GDM1 (cell line): ENCODE data around the gene RDH13.
"Not testable (repeated sequence)": the region's sequence is repeated elsewhere in the genome, so short reads cannot be mapped to it uniquely, and the experiment has no call there.

Experiments
- DNase-seq: peaks from one replicate; lab custom pipeline; 2025; lab: John Stamatoyannopoulos, UW

Gene RDH13

DNA sequence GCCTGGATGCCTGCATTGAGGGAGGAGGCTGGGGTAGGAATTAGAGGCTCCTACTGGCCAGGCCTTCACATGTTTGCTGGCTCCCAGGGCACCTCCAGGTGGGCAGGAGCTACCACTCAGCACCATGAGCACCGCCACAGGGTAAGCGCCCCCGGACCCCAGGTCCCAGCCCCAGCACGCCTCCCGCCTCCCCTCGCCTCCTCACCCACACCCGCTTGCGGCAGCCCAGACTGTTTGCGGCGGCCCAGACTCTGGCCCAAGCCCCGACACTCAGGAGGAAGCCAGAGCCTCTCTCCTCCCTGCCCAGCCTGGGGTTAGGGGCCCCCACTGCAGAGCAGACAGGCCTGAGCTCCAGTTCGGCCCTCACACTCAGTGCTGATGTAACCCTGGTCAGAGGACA lies 13.4 kb upstream of the RDH13 start:
- no peak for DNase-seq

DNA sequence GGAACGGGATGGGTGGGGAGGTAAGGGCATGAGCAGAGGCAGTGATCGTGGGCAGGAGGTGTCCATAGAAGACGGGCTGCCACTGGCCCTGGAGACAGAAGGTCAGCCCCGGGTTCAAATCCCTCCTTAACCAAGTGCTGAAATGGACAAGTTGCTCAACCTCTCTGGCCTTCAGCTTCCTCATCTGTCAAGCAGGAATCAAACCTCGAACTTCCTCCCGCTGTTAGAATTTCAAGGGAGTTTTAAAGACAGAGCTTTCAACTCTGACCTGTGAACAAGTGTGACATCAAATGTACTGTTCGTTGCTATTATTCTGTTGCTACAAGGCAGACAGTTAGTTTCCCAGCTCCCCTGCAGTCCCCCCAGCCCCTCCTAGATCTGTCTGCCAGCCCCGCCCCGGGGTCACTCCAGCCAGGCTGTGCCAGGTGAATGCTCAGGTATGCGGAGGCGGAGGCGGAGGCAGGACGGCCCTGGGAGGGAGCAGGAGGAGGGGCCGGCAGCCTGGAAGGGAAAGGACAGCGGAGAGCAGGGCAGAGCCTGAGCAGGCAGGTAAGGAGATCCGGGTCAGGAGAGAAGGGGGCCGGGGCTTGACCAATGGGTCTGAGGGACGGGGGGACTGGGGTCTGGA lies 12.5 kb upstream of the RDH13 start, which contains the start of gene EPS8L1:
Gene EPS8L1 (plus strand): TSS at position 499 of the 628 bp plus-strand sequence. CDS start 576 bp downstream, outside the sequence.
- DNase-seq, result no peak

DNA sequence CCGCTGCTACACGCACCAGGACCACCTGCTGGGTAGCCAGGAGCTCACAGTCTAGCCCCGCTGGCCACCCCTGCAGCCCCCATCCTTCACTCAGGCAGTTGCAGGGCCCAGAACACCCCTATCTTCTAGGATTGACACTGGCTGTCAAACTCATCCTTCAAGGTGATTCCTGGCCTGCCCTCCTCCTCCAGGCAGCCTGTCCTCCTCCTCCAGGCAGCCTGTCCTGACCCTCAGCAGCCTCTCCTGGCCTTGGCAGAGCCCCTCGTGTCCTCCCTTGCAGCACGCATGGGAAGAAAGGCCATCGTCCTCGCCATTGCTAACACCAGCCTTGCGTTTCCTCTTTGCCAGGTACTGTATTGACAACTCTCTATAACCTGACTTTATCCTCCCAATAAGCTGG lies 9.0 kb upstream of the RDH13 start:
- no peak for DNase-seq

DNA sequence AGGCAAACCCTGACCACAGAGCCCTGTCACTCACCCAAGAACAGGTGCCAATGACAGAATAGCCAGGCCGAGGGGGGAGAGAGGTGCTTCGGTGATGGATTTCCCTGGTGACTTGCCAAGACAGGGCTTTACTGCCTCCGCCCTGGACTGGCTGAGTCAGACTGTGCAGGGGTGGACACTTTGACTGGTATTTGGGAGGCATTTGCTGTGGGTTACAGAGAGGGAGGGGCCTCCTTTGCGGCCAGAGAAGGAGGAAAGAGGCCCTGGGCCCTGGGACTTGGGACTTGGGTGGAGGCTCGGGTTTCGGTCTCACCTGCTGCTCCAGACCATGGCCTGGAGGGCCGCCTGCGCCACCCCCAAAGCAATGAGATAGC lies 8.2 kb upstream of the RDH13 start:
- DNase-seq, result peak; percentile 16

DNA sequence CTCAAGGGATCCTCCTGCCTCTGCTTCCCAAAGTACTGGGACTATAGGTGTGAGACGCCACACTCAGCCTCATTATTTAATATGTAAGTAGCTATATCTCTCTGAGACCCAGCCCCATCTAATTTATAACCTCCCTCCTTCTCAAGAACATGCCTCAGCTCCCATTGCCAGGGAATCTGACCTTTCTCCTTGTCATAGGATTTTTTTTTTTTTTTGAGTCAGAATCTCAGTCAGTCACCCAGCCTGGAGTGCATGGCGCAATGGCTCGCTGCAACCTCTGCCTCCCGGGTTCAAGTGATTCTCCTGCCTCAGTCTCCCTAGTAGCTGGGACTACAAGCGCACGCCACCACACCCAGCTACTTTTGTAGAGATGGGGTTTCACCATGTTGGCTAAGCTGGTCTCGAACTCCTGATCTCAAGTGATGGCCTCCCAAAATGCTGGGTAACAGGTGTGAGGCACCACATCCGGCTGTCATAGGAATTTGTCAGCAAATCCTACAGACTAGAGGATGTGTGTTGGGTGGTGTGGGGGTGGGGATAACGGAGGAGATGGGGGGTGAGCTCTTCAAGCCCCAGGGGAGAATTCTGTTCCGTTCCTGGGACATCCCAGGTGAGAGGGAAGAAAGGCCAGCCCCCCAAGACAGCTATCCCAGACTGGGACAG lies 7.6 kb upstream of the RDH13 start:
- no peak for DNase-seq

DNA sequence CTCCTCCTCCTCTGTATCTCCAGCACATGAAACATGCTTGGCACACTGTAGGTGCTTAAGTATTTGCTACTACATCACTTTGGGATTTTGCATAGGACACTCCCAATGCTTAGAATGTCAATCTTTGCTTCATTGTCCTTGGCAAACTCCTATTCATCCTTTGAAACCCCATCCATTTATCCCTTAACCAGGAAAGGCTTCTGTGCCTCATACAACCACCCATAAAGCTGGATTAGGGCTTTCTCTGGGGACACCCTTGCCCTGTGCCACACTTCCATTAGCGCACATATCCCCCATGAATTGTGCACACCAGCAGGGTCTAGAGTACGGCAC lies 6.9 kb upstream of the RDH13 start:
- no peak for DNase-seq

DNA sequence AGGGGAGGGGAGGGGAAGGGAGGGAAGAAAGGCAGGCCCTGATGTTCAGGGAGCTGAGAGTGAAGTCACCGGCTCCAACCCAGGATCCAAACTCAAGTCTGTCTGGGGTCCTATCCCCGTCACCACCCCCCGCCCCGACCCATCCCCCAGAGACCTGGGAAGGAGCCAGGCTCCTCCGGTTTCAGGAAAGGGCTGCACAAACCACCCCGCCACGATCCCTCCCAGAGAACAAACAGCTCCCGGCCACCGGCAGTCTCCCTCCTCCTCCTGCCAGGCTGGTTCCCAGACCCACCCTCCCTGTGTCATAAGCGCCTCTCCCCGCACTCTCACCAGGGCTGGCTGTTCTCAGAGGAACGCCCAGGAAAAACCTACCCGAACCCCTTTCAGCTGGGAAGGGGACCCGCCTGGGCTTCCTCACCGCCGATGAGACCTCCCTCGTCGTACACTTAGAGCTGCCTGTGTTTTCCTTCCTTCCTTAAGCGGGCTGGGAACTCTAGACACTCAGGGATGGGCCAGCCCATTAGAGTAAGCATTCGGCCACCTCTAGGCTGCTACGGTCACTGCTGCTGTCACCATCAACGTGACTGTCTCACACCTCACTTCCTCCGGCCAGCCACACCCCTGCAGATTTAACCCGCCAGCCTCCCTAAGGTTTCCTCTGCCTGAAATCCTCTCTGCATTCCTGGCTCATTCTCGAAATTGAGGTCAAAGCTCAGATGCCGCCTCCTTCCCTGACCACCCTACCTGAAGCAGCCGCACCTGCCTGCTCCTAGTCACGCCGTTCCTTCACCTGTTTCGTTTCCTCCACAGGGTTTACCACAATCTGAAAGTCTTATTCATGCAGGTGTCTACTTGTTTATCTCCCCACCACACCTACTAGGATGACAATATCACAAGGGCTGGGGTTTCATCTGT lies 6.3 kb upstream of the RDH13 start:
- no peak for DNase-seq

DNA sequence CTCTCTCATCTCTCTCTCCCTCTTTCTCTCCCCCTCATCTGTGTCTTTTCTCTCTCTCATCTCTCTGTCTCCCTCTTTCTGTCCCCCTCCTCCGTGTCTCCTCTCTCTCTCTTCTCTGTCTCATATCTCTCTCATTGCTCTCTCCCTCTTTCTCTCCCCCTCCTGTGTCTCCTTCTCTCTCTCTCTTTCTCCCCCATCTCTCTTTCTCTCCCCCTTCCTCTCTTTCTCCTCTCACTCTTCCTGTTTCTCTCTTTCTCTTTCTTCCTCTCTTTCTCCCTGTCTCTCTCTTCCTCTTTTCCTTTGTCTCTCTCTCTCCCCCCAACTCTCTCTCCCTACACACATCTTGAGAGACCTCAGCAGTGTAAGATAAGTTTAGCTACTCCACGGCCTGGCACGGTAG lies 4.9 kb upstream of the RDH13 start:
- DNase-seq, result no peak

DNA sequence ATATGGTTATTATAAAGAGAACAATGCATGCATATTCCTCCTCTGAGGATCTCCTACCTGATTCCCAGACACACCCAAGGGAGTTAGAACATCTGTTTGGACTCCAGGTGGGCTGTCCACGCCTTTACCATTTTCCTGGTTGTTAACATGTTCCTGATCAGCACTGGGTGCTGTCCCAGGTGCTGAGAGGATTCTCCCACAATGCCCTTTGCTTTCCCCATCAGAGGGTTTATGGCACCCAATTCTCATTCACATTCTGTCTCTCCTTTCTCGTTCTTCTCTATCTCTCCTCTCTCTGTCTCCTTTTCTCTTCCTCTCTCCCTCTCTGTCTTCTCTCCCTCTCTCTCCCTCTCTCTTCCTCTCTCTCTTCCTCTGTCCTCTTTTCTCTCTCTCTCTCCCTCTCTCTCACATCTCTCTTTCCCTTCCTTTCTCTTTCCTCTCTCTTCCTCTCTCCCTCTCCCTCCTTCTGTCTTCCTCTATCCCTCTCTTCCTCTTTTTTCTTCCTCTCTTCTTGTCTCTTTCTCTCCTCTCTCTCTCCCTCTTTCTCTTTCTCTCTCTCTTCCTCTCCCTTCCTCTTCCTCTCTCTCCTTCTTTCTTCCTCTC lies 3.3 kb upstream of the RDH13 start:
- DNase-seq, result no peak

DNA sequence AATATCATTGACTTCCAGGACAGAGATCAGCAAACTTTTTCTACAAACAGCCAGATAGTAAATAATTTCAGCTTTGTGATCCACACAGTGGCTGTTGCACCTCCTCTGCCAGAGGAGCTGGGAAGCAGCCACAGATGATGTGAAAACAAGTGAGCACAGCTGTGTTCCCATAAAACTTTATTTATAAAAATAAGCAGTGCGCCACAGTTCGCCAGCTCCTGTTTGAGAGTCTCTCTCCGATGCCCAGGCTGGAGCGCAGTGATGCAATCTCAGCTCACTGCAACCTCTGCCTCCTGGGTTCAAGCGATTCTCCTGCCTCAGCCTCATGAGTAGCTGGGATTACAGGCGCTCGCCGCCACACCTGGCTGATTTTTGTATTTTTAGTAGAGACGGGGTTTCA lies 2.6 kb upstream of the RDH13 start:
- DNase-seq, result not testable (repeated sequence)

DNA sequence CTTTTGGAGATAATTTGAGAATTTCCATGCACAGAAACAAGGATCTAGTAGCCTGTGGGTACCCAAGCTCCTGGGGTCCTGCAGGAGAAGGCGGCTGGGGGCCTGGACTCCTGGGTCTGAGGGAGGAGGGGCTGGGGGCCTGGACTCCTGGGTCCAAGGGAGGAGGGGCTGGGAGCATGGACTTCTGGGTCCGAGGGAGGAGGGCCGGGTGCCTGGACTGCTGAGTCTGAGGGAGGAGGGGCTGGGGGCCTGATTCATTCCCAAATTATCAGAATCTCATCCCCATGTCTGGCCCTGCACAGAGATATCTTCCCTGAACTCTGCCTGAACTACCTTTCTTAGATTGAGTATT lies 520 bp upstream of the RDH13 start:
- DNase-seq, result no peak

DNA sequence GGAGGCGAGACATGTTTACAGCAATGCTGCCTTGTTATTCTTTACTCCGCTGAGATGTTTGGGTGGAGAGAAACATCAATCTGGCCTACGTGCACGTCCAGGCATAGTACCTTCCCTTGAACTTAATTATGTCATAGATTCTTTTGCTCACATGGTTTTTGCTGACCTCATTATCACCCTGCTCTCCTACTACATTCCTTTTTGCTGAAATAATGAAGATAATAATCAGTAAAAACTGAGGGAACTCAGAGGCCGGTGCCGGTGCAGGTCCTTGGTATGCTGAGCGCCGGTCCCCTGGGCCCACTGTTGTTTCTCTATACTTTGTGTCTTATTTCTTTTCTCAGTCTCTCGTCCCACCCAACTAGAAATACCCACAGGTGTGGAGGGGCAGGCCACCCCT lies 2.7 kb downstream of the RDH13 start:
- DNase-seq, result not testable (repeated sequence)

DNA sequence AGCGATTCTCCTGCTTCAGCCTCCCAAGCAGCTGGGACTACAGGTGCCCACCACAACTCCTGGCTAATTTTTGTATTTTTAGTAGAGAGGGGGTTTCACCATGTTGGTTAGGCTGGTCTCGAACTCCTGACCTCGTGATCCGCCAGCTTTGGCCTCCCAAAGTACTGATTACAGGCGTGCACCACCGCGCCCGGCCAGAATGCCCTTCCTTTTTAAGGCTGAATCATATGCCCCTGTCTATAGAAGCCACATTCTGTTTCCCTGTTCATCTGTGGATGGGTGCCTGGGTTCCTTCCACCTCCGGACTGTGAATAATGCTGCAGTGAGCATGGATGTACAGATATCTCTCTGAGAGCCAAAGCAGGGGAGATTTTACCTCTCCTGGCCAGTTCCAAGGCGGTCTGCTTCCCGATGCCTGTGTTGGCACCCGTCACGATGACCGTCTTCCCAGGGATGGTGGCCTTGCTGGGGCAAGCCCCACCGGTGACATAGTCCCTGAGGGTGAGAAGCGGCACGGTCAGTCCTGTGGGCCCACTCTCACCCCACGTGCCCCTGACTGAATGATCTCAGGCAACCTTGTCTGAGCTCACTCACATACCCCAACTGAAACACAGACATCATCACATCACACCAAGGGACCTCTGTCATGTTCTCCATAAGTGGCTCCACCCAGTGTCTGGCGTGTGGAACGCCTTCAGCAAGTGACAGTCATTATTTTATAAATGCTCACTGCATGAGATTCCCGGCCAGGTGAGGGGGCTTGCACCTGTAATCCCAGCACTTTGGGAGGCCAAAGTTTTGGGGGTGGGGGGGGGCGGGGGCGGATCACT lies 4.0 kb downstream of the RDH13 start:
- DNase-seq, result peak; percentile 28

DNA sequence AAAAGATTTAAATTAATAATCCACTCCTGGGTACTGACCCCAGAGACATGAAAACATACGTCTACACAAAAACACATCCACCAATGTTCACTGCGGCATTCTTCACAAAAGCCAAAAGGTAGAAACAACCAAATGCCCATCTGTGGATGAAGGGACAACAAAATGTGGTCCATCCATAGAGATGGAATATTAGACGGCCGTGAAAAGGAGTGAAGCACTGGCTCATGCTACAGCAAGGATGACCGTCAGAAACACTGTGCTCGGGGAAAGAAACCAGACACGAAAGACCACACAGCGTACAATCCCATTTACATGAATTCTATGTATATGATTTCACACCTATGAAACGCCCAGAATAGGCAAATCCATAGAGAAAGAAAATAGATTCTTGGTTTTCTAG lies 6.1 kb downstream of the RDH13 start:
- DNase-seq, result no peak

DNA sequence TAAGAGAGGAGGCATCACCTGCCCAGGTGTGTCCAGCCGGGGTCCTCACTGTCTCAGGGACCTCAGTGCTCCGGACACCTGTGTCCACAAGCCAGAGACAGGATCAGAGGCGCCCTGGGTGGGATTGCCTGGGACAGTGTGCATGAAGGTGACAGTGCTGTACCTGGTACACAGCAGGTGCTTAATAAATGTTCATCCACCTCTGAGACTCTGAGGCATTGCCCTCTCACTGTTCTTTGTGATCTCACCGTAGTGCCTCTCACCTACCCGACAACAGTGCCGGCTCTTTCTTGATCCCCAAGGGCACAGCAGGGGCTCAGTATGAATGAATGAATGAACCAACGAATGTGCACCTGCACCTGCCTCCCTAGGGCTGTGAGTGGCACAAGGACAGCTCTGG lies 9.2 kb downstream of the RDH13 start:
- no peak for DNase-seq

DNA sequence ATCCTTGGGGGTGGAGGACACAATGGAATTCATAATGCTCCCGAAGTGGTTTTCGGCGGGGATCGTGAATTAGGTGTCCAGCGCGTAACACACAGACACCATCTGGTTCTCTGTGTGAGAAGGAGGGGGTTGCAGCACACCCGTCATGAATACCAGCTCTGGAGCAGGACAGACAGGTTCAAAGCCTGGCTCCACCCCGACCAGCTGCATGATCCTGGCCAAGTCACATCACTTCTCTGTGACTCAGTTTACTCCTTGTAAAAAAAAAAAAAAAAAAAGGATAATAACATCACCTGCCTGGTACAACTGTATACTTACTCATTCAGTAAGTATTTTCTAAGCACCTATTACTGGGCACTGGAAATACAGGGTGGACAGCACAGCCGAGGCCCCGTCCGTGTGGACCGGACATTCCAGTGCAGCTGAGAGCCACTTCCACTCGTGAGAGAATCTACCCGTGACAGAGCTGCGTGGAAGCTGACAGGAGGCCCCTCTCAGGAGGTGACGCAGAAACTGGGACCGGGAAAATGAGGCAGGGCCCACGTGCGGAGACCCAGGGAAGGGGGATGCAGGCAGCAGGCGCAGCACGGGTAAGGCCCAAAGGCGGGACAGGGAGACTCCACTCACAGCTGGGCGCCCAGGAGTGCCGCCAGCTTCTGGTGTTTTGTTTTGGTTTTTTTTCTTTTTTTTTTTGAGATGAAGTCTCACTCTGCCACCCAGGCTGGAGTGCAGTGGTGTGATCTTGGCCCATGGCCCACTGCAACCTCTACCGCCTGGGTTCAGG lies 12.0 kb downstream of the RDH13 start:
- no peak for DNase-seq

DNA sequence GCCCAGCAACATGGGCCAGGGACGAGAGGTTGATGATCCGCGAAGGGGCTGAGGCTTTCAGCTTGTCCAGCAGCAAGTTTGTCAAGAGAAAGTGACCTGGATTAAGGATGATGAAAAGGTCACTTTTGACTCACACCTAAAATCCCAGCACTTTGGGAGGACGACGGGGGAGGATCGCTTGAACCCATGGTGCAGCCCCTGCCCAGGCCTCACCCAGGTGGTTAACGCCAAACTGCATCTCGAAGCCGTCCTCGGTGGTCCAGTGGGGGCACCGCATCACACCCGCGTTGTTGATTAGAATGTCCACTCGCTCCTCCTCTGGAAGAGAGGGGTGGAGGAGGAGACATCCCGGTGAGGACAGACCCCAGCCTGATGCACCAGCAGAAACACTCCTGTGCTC lies 14.5 kb downstream of the RDH13 start:
- no peak for DNase-seq

DNA sequence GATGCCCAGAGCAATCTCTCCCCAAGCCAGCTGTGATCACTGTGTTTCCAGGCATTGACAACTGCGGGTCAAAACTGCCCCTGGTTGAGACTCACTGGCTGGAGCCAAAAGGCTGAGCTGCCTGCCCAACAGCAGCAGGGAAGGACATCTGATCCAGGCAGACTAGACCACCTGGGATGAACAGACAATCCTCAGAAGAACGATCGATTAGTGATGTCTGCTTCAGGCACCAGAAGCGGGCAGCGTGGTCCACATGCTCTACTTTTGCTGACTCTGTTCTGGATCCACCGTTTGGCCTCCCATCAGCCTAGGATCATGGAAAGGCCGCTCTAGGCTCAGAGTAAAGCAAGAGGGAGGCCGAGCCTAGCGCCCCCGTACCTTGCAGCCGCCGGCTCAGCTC lies 15.0 kb downstream of the RDH13 start:
- no peak for DNase-seq

DNA sequence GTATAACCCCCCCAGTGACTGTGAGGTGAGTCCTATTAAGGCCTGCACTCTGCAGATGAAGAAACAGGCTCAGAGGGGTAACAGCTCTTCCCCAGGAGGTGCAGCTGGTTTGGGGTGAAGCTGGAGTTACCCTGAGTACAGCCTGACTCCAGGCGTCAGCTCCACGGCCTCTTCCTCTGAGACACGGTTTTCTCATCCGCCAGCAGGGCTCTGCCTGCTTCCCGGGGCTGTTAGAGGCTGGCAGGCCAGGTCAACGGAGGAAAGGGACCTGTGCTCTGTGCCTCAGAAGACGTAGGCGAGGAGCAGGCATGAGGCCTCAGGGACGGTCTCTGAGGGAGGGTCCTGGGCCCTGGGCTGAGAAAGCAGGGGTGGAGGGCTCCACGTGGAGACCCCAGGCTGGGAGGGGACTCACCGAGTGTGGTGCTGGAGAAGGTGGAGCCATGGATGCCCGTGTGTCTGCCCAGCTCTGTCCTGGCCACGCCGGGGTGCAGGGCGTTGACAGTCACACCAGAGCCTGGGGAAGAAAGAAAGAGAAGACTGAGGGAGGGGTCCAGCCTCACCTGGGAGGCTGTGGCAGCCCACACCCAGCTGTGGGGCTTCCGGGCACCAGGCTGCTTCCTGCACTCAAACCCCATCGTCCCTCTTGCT lies 15.8 kb downstream of the RDH13 start:
- no peak for DNase-seq
